Duodenal mucosa (tissue), 2 donors: ENCODE measurements around the gene UBE2J1.
A peak's percentile ranks its signal among the peaks of the same experiment; 100 is the strongest.

Experiments used
- H3K27ac ChIP-seq: one replicate; pipeline ENCODE4 v1.7.0; 2013; ENCODE audit warnings: low read depth, low read length
- H3K27me3 ChIP-seq, 2 donors: one replicate each; pipeline ENCODE4 v1.7.0; 2013; ENCODE audit warnings: low read length in 2 of 2, control low read depth in 1 of 2; ENCODE audit not compliant: insufficient read depth in 2 of 2, control insufficient read depth in 1 of 2
- H3K36me3 ChIP-seq, 2 donors: one replicate each; pipeline ENCODE4 v1.7.0; 2013; ENCODE audit warnings: low read length in 2 of 2, control low read depth in 1 of 2; ENCODE audit not compliant: insufficient read depth in 2 of 2, control insufficient read depth in 1 of 2
- H3K4me1 ChIP-seq, 2 donors: one replicate each; pipeline ENCODE4 v1.7.0; 2013; ENCODE audit warnings: low read length in 2 of 2, control low read depth in 1 of 2; ENCODE audit not compliant: insufficient read depth in 2 of 2, control insufficient read depth in 1 of 2
- H3K4me3 ChIP-seq, 2 donors: one replicate each; pipeline ENCODE4 v1.7.0; 2013; ENCODE audit warnings: low read length in 2 of 2, low read depth in 1 of 2
- H3K9ac ChIP-seq, 2 donors: one replicate each; pipeline ENCODE4 v1.7.0; 2013; ENCODE audit warnings: low read length in 2 of 2, low read depth in 1 of 2
- H3K9me3 ChIP-seq, 2 donors: one replicate each; pipeline ENCODE4 v1.7.0; 2013; ENCODE audit warnings: low read length in 2 of 2, control low read depth in 1 of 2; ENCODE audit not compliant: control insufficient read depth in 1 of 2

Gene UBE2J1

DNA sequence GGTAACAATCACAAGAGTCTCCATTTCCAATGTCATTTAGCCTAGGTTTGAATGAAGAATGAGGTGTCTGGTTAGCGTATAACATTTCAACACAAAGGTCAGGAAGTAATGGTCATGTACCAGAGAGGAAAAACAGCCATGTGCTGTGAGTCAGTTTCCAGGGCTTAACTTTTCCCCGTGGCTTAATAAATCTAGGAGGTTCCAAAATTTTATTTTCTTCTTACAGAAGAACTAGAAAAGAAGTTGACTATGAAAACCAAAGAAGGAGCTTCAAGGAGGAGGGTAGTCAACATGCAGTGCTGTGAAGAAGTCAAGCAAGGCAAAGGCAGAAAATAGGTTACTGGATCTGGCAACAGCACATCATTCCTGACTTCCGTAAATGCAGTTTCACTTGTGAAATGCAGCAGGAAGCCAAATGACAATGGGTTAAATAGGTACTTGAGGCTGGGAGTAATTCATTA, 29.0 kb downstream of the UBE2J1 start:
- Histone ChIP-seq H3K36me3 (peaks cover 13 to 25% of the 10 kb centered on the region in 2 donors), H3K9ac (no peak overlapping the region), H3K4me3 (no peak overlapping the region), H3K27me3 (no peaks in the 10 kb centered on the region), H3K27ac (no peak overlapping the region), H3K4me1 (no peaks in the 10 kb centered on the region), H3K9me3 (no peaks in the 10 kb centered on the region)

DNA sequence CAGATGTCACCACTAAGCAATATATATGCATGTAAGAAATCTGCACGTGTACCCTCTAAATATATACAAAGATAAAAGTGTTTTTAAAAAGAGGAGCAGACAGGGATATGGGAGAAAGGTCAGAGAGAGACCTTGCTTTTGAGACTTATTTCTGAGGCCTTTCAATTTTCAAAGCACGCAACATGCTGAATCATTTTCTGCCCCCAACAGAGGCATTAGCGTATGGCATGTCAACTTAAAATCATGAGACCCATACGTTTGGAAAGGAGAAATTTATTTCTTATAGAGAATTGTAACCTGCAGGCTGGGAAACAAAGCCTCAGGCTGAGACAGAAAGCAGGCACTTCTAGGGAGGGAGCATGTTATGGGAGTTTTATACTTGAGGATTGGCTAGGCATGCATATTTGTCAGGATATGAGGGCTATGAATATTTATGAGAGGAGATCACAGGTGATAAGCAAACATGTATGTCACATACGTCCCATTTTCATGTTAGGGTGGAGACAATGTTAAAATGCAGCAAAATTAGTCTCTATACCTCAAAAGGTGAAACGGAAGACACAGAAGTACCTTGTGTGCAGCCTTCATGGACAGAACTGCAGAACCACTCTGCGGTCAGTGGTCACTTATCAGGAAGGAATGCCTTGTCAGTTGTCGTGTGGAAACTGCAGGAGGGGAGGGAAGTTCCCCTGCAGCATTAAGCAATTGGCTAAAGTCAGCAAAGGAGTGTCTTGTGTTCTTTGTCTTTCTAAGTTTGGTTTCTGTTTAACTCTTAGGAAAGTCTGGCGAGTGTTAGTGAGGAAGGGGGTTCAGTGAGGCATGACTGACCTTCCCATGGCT, 31.2 kb downstream of the UBE2J1 start:
- H3K9me3 ChIP-seq = no peaks in the 10 kb centered on the region
- no peaks in the 10 kb centered on the region for H3K4me1 ChIP-seq
- H3K27me3 ChIP-seq = no peaks in the 10 kb centered on the region
- H3K27ac ChIP-seq = no peak overlapping the region
- peaks cover 3 to 12% of the 10 kb centered on the region in 2 donors for H3K36me3 ChIP-seq
- H3K4me3 ChIP-seq = no peak overlapping the region
- H3K9ac ChIP-seq = no peak overlapping the region

DNA sequence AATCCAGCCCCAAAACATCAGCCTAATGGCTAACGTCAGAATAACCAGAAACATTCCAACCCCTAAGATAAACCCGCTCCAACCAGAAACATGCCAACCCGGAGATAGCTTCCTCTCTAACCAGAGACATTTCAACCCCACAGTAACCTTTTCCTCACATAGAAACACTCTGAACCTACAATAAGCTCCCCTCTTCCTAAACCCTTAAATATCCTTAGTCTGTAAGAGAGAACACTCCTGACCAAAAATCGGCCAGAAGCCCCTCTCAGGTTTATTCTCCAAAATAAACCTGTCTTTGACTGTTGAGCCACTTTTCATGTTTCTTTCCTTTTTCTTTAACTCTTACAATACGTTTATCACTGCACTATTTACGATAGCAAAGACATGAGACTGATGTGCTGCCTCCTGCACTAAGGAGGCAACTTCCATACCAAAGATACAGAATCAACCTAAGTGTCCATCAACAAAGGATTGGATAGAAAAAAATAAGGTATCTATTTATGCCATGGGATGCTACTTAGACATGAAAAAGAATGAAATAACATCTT, 32.4 kb downstream of the UBE2J1 start:
- Histone ChIP-seq H3K9ac (no peak overlapping the region), H3K4me3 (no peak overlapping the region), H3K9me3 (no peaks in the 10 kb centered on the region), H3K4me1 (no peaks in the 10 kb centered on the region), H3K36me3 (peaks cover under 1% of the 10 kb centered on the region in 2 donors), H3K27me3 (no peaks in the 10 kb centered on the region), H3K27ac (no peak overlapping the region)

DNA sequence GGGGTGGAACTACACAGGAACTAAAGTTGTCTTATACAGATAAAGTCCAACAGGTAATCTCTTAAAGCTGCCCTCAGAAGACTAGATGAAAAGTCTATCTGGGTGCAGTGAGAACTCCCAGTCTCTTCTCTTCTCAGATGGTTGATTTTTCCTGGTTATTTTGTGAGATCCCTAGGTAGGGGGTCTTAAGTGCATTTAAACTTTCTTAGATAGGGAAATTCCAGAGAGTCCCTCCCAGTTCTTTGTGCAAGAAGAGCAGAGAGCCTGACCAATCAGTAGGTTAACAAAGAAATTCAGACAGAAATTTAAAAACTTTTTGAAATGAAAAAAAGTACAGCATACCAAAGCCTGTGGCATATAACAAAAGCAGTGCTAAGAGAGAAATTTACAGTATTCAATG, 35.5 kb downstream of the UBE2J1 start:
- H3K4me1 ChIP-seq = peaks cover 4 to 13% of the 10 kb centered on the region in 2 donors
- peaks cover 0 to 4% of the 10 kb centered on the region in 2 donors for H3K36me3 ChIP-seq
- H3K9me3 ChIP-seq = no peaks in the 10 kb centered on the region
- H3K4me3 ChIP-seq = no peak overlapping the region
- H3K9ac ChIP-seq = no peak overlapping the region
- H3K27me3 ChIP-seq = no peaks in the 10 kb centered on the region
- H3K27ac ChIP-seq = no peak overlapping the region

DNA sequence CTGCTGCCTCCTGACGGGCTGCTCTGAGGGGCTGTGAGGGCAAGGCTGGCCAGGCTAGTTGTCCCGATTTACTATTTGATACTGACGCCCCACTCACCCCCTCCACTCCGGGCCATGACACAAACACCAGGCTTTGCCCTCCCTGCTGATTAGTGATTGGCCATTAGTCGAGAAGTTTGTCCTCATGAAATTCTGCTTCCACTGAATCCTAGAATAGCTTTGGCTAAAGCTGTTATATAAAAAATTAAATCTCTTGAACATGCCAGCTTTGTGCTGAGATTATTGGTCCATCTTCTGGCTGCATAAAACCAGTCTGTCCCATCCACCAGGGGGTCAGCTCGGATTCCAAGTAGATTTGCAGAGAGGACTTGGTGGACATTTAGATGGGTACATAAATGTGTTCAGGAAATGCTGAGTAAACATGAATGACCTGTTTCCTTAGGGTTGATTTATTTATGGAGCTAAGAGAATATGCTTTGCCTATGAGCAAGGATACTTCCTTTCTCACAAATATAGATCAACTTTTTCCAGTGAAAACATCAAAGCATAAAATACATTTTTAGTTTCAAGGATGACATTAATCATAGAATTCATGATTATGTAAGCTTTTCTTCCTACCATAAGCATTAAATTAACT, 37.2 kb downstream of the UBE2J1 start, which contains the start of gene GABRR2:
Gene GABRR2, minus strand, starts transcription at position 51 of the 637 bp plus-strand sequence. CDS start 134 bp downstream, outside the sequence.
- Histone ChIP-seq H3K27ac (no peak within 1 kb of the TSS), H3K36me3 (peaks cover 0 to 4% of the 10 kb centered on the region in 2 donors), H3K9ac (no peak within 1 kb of the TSS), H3K4me1 (peaks cover 9 to 22% of the 10 kb centered on the region in 2 donors), H3K4me3 (no peak within 1 kb of the TSS), H3K27me3 (no peaks in the 10 kb centered on the region), H3K9me3 (no peaks in the 10 kb centered on the region)

DNA sequence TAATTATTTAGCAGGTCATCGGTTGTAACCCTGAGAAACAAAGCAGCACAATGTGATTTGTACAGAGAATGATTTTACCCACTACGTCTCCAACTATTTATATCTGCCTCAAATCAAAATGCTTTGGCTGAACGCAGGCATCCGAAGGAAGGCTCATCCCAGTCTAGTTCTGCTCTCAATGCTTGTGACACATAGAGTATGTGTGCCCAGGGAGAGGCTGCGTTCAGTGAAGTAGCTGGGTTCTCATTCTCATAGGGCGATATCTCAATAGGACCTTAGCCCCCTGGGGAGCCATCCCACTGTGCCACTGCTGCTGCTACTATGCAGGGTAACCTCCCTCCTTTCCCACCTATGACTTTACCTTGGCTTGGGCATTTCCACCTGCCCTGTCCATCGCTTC, 37.8 kb downstream of the UBE2J1 start:
- Histone ChIP-seq H3K4me3 (no peak overlapping the region), H3K9me3 (no peaks in the 10 kb centered on the region), H3K27ac (no peak overlapping the region), H3K27me3 (no peaks in the 10 kb centered on the region), H3K9ac (no peak overlapping the region), H3K4me1 (peaks cover 9 to 22% of the 10 kb centered on the region in 2 donors), H3K36me3 (peaks cover 0 to 4% of the 10 kb centered on the region in 2 donors)

DNA sequence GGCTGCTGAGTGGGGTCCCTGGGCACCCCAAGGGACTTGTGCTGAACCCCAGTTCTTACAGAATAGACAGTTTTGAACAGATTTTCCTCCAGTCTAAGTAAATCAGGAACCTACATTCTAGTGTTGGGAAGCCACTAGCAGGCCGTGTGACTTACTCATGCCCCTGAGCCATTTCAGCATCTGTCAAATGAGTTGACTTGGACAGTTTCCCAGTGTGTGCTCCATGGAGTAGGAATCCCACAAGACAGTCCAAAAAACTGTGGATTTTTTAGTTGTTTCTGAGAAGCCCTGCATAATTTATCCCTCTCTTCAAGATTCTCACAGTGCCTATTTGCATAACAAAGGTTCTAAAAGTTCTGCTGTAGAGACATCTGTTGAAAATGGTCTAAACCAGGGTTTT, 39.5 kb downstream of the UBE2J1 start:
- Histone ChIP-seq H3K36me3 (peaks cover 0 to 4% of the 10 kb centered on the region in 2 donors), H3K27me3 (no peaks in the 10 kb centered on the region), H3K9me3 (no peaks in the 10 kb centered on the region), H3K27ac (no peak overlapping the region), H3K4me1 (peaks cover 9 to 22% of the 10 kb centered on the region in 2 donors), H3K9ac (no peak overlapping the region), H3K4me3 (no peak overlapping the region)

DNA sequence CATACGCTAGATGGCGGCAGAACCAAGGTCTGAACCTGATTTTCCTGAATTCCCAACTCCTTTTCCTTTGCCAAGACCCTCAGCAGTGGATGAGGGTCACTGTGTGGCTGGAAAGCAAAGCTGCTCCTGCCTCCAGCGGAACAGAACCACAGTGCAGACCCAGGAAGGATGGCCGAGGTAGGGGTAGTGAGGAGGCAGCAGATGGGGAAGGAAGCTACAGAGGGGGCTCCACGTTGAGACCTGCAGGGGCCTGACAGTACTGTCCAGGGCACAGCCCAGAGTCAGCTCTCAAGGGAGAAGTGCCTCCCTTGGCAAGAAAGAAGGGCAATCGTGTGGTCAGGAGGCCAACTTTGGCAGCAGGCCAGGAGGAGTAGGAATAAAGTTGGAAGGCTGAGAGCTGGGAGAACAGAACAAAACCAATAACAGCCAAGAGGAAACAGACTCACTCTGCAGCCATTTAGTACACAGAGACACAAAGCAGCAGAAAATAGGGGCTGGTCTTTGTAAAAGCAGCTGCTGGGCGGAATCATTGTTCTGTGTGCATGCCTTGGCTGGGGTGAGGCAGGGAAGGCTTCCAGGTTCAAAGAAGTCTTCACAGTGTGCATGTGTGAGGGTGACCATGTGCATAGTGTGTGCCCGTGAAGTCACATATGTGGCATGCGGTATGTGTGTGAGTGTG, 40.5 kb downstream of the UBE2J1 start:
- H3K9ac ChIP-seq = peak overlapping the region; percentile 26 to 45

DNA sequence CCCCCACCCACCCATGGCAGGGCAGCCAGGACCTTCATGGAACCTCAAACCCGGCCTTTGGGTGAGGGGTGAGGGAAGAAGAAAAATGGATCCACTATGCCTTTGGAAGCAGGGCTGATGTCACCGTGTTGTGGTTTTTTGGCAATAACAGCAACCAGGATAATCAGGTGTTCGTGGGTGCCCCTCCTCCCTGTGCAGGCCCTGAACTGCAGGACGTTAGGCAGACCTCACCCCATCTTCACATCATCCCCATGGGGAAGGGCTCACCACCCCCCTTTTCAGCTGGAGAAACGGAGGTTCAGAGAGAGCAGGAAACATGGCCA, 41.0 kb downstream of the UBE2J1 start:
- Histone ChIP-seq H3K9ac (no peak overlapping the region), H3K27me3 (no peaks in the 10 kb centered on the region), H3K9me3 (no peaks in the 10 kb centered on the region), H3K4me1 (peaks cover 9 to 22% of the 10 kb centered on the region in 2 donors), H3K36me3 (peaks cover 0 to 4% of the 10 kb centered on the region in 2 donors), H3K27ac (no peak overlapping the region), H3K4me3 (peak overlapping the region in 1 of 2 donors; percentile 57)

More for the DNA sequence above, 40.5 kb downstream of the UBE2J1 start:
- no peaks in the 10 kb centered on the region for H3K27me3 ChIP-seq
- H3K4me3 ChIP-seq = peak overlapping the region; percentile 56 to 57
- no peak overlapping the region for H3K27ac ChIP-seq
- peaks cover 9 to 22% of the 10 kb centered on the region in 2 donors for H3K4me1 ChIP-seq
- no peaks in the 10 kb centered on the region for H3K9me3 ChIP-seq
- H3K36me3 ChIP-seq = peaks cover 0 to 4% of the 10 kb centered on the region in 2 donors
